HG02840 (cell line): ENCODE measurements around the gene OR52L1.
"Not testable (repeated sequence)": the region's sequence is repeated elsewhere in the genome, so short reads cannot be mapped to it uniquely, and the experiment has no call there.

ENCODE experiments used
- ATAC-seq: cut with Tn5 transposase; IDR thresholded peaks from one replicate; pipeline ENCODE4 v1.9.1; 2021; ENCODE audit warnings: mild to moderate bottlenecking, moderate library complexity, moderate number of reproducible peaks; ENCODE audit not compliant: unreplicated experiment, low FRiP score

Gene OR52L1

GRCh38 chr11:5986885-5987284, at the start of gene OR52L1:
Gene OR52L1, minus strand, starts transcription at chr11:5986985. Its CDS starts 55 bp downstream, at chr11:5986930.
- no peak for ATAC-seq

- no peak for ATAC-seq
These were observed 44.1 kb upstream of the OR52L1 start, which contains the start of gene OR56A1 for GRCh38 chr11:6030708-6031405. Gene OR56A1, minus strand, starts transcription at chr11:6030758. Its CDS starts 3,066 bp downstream, at chr11:6027692.

DNA sequence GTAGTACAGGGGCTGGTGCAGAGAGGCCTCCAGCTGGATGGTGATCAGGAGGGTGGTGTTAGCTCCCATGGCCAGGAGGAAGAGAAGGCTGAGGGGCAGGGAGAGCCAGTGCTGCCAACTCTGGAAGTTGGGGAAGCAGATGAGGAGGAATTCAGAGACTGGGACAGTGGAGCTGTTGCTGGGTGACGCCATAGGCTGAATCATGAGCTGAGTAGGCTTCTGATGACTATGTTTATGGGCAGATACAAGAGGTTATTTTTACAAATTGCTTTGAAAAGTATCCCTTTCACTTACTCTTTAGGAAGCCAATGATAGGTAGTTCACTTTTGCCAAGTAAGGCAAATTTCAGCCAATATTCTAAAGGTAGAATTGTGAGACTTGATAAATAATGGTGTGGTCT, 40.7 kb upstream of the OR52L1 start:
- ATAC-seq: no peak

DNA sequence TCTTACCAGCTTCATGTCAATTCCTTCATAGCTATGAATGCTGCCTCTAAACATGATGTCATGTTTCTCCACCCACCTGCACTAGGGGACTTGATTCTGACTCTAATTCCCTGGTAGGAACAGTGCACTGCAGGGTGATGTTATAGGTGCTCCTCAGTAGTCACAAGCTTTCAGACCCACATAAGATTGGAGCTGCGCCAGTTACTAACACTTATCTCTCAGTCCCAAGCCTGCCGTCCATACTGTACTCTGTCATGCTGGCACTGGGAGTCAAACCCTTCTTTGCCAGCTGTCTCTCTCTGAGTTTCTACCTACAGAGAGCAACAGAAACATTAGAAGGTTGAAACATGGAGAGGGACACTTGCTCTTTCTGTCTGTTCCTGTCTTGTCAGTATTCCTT, 38.3 kb upstream of the OR52L1 start:
- no peak for ATAC-seq

DNA sequence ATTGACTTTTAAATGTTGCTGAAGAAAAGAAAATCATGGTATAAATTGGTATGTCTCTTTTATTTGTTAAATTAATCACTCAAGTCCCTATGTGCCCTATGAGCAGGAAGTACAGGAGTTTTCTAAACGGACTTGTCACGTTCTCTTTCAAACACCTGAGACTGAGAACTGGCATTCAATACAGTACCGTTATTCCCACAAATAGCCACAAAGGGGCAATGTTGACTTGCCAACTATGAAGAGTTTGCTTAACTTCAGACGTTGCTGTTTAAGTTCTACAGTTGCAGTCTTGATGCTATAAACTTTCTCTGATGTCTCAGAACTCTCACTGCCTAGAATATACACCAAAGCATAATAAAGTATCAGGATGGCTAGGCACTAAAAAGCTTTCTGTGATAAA, 36.2 kb upstream of the OR52L1 start:
- no peak for ATAC-seq

DNA sequence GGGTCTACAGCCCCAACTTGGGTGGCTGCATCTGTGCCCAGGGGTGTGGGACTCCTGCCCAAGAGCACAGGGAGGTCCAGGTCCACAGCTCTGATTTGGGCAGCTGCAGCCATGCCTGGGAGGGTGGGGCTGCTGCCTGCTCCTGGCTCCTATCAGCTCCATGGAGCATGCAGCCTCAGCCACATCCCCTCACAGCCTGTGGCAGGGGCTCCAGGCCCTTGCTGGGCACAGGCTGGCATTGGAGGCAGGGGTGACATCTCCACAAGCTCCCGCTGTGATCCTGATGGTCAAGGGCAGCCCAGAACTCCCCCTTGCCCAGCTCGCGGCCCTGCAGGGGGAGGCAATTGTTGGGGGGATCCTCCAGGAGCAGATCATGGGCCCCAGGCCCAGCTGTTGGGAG, 26.3 kb upstream of the OR52L1 start:
- no peak for ATAC-seq

DNA sequence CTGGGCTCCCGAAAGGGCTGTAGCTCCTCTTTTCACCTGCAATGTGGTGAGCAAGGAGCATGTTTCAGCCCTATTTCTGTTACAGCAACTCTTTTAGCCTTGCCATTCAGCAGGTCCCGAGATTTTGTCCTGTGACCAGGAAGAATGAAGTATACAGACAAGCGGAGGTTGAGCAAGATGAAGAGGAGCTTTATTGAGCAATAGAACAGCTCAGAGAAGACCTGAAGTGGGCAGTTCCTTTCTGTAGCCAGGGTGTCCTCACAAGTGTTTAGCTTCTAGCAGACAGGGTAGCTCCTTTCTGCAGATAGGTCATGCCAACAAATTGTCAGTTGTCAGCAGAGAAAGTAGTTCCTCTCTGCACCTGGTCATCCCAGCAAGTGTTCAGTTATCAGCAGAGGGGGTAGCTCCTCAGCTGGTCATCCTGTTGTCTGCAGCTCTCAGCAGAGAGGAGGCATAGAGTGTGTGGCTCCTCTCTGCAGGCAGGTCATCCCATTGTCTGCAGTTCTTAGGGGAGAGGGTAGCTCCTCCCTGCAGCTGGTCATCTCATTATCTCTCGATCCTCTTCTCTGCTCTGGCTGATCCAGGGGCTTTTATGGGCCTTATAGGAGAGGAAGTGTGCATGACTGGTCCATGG, 25.4 kb upstream of the OR52L1 start:
- no peak for ATAC-seq

DNA sequence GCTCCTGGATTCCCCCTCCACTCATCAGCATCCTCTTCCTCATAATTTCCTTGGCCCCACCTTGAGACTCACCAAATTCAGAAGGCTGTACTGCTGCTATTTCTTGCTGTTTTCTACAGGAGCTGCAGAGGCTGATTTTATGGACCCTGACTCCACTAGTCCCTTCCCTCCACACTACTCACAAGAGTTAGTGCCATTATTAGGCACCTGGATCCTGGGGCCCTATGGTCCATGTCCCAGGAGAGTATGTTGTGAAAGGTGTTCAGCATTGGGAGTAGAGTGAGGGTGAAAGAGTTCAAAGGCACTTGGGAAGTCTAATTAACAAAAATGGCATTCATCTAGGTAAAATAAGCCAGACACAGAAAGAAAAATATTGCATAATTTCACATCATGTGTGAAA, 20.1 kb upstream of the OR52L1 start, which contains the start of gene OR56A4:
TSS of gene OR56A4 (minus strand) at position 101 of the 400 bp plus-strand sequence. CDS start 3,954 bp downstream, outside the sequence.
- ATAC-seq: no peak

GRCh38 chr11:6006395-6006794, 19.6 kb upstream of the OR52L1 start:
- no peak for ATAC-seq

DNA sequence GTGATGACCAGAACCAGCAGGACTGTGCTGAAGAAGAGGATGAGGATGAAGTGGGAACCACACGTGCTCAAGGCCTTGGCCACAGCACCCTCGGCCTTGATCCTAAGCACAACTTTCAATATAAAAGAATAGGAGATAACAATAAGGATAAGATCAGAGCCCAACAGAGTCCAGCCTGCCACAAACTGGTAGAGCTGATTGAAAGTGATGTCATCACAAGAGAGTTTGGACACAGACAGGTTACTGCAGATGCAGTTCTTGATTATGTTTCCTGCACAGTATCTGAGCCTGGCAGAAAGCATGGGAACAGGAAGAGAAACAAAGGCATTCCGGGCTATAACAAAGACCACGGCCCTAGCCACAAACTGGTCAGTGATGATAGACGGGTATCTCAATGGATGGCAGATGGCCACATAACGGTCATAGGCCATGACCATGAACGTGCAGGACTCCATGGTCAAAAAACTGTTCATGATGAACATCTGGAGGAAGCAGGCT, 15.5 kb upstream of the OR52L1 start:
- no peak for ATAC-seq

- ATAC-seq: no peak
These were observed 8.0 kb upstream of the OR52L1 start for GRCh38 chr11:5994791-5995190.

DNA sequence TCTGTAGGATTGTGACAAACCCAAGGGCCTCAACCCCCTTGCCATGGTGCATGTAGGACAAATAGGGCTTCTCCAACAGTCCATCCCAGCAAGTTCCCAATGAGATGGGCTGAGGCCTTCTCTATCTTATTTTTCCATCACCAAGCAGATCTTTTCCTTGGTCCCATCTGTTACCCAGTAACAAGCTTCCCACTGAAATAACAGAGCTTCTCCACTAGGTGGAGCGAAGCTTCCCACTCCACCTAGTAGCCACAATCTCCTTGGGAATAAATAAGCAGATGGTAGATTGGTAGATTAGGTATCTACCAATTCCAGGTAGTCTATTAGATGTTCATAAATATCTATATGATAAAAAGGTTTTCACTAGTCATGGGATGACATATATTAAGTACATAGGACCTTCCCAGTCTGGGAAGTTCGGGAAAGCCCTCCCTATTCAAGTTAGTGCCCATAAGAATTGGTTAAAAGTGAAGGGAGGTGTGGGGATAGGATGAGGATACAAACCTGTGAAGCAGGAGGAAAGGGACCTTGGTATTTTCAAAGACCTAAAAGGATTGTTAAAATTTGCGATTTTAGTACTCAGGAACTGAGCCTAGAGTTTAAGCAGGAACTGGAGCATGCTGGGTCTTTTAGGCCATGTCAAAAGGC, 5.9 kb upstream of the OR52L1 start:
- no peak for ATAC-seq

GRCh38 chr11:5992150-5992549, 5.4 kb upstream of the OR52L1 start:
- ATAC-seq: no peak

DNA sequence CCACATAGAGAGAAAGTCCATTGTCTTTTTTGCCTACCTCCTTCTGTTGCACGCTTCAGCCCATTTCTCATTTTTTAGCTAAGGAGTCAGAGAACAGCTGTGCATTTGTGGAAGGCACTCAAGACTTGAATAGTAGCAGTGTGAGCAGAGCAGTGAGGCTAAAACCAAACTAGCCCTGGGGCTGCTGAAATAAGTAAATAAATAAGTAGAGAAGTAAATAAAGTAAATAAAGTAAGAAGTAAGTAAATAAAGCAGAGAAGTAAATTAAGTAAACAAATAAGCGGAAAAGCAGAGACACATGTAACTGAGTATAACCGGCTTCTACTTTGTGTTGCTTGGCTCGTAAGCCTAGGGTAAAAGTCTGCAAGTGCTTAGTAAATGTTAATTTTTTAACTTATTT, 2.4 kb upstream of the OR52L1 start:
- ATAC-seq: no peak

- ATAC-seq: no peak
These were observed 3.3 kb downstream of the OR52L1 start for GRCh38 chr11:5983443-5983842.

- no peak for ATAC-seq
These were observed 13.3 kb downstream of the OR52L1 start for GRCh38 chr11:5973530-5973929.

DNA sequence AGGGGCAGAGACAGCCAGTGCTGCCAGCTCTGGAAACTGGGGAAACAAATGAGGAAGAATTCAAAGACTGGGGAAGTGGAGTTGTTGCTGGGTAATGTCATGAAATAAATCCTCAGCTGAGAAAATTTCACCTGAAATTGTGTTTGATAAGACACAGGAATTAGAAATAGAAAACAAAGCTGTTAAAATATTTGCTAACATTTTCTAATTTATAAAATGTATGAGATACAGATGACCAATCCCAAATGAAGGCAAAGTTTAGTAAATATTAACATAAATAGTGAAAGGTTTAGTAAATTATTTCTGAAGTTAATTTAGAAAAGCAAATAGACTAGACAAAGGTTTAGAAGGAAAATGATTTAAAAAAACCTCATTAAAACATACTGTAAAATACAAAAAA, 18.4 kb downstream of the OR52L1 start, which contains the start of gene OR56A5:
TSS of gene OR56A5 (minus strand) at position 101 of the 400 bp plus-strand sequence. CDS start at position 101, 0 bp downstream.
- ATAC-seq: no peak

- no peak for ATAC-seq
These were observed 19.1 kb downstream of the OR52L1 start for GRCh38 chr11:5967708-5968107.

- no peak for ATAC-seq
These were observed 19.8 kb downstream of the OR52L1 start for GRCh38 chr11:5966958-5967357.

DNA sequence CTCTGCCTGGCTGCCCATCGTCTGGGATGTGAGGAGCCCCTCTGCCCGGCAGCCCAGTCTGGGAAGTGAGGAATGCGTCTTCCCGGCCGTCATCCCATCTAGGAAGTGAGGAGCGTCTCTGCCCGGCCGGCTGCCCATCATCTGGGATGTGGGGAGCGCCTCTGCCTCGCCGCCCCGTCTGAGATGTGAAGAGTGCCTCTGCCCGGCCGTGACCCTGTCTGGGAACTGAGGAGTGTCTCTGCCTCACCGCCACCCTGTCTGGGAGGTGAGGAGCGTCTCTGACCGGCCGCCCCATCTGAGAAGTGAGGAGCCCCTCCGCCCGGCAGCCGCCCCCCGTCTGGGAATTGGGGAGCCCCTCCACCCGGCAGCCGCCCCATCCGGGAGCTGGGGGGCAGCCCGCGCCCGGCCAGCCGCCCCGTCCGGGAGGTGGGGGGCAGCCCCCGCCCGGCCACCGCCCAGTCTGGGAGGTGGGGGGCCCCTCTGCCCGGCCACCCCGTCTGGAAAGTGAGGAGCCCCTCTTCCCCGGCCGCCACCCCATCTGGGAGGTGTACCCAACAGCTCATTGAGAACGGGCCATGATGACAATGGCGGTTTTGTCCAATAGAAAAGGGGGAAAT, 26.0 kb downstream of the OR52L1 start:
- ATAC-seq: not testable (repeated sequence)

GRCh38 chr11:5955586-5955985, 31.2 kb downstream of the OR52L1 start:
- ATAC-seq: no peak
